ENCODE data around the gene ZNF831.

Gene ZNF831

DNA sequence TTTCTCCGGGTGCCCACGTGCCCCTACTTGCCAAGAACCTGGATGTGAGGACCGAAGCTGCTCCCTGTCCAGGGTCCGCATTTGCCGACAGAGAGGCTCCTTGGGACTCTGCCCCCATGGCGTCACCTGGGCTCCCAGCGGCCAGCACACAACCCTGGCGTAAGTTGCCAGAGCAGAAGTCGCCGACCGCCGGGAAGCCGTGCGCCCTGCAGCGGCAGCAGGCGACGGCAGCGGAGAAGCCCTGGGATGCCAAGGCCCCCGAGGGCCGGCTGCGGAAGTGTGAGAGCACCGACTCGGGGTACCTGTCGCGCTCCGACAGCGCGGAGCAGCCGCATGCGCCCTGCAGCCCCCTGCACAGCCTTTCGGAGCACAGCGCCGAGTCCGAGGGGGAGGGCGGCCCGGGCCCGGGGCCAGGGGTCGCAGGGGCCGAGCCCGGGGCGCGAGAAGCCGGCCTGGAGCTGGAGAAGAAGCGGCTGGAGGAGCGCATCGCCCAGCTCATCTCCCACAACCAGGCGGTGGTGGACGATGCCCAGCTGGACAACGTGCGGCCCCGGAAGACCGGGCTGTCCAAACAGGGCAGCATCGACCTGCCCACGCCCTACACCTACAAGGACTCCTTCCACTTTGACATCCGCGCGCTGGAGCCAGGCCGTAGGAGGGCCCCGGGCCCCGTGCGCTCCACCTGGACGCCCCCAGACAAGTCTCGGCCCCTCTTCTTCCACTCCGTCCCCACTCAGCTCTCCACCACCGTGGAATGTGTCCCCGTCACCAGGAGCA lies 28.3 kb downstream of the ZNF831 start:
- H3K4me1 ChIP-seq (ENCODE audit: control insufficient read depth in 1 of 2, insufficient read depth in 1 of 2, low read depth in 1 of 2, low read length in 1 of 2): no peaks in the 10 kb centered on the region
- no peak overlapping the region for H3K27ac ChIP-seq
- no peaks in the 10 kb centered on the region for H3K9me3 ChIP-seq
- H3K36me3 ChIP-seq: no peaks in the 10 kb centered on the region
- no peak overlapping the region for H3K4me3 ChIP-seq (ENCODE audit: low read depth in 1 of 2, low read length in 1 of 2)
- TF ChIP-seq, protein P1, sequence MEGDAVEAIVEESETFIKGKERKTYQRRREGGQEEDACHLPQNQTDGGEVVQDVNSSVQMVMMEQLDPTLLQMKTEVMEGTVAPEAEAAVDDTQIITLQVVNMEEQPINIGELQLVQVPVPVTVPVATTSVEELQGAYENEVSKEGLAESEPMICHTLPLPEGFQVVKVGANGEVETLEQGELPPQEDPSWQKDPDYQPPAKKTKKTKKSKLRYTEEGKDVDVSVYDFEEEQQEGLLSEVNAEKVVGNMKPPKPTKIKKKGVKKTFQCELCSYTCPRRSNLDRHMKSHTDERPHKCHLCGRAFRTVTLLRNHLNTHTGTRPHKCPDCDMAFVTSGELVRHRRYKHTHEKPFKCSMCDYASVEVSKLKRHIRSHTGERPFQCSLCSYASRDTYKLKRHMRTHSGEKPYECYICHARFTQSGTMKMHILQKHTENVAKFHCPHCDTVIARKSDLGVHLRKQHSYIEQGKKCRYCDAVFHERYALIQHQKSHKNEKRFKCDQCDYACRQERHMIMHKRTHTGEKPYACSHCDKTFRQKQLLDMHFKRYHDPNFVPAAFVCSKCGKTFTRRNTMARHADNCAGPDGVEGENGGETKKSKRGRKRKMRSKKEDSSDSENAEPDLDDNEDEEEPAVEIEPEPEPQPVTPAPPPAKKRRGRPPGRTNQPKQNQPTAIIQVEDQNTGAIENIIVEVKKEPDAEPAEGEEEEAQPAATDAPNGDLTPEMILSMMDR (IDR thresholded peaks at IDR 0.05): no peak
- peaks cover 4% of the 10 kb centered on the region for H3K27me3 ChIP-seq

DNA sequence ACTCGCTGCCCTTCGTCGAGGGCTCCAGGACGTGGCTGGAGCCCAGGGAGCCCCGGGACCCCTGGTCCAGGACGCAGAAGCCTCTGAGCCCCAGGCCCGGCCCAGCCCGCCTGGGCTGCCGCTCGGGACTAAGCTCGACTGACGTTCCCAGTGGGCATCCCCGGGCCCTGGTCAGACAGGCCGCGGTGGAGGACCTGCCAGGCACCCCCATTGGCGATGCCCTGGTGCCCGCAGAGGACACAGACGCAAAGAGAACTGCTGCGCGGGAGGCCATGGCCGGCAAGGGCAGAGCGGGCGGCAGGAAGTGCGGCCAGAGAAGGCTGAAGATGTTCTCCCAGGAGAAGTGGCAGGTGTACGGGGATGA lies 28.9 kb downstream of the ZNF831 start:
- Histone ChIP-seq H3K4me3 (ENCODE audit: low read depth in 1 of 2, low read length in 1 of 2) (no peak overlapping the region), H3K4me1 (ENCODE audit: control insufficient read depth in 1 of 2, insufficient read depth in 1 of 2, low read depth in 1 of 2, low read length in 1 of 2) (no peaks in the 10 kb centered on the region), H3K27ac (no peak overlapping the region), H3K9me3 (no peaks in the 10 kb centered on the region), H3K36me3 (no peaks in the 10 kb centered on the region), H3K27me3 (peaks cover 4% of the 10 kb centered on the region)
- TF ChIP-seq, protein P1 (IDR thresholded peaks at IDR 0.05): no peak

DNA sequence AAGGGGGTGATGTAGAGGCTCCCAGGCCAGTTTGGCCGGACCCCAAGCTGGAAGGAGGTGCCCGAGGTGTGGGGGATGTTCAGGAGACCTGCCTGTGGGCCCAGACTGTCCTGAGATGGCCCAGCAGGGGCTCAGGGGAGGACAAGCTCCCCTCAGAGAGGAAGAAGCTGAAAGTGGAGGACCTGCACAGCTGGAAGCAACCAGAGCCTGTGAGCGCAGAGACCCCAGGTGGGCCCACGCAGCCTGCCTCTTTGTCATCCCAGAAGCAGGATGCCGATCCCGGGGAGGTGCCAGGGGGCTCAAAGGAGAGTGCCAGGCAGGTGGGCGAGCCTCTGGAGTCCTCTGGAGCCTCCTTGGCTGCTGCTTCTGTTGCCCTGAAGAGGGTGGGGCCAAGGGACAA lies 29.7 kb downstream of the ZNF831 start:
- H3K4me1 ChIP-seq (ENCODE audit: control insufficient read depth in 1 of 2, insufficient read depth in 1 of 2, low read depth in 1 of 2, low read length in 1 of 2): no peaks in the 10 kb centered on the region
- H3K36me3 ChIP-seq: no peaks in the 10 kb centered on the region
- TF ChIP-seq, protein P1 (IDR thresholded peaks at IDR 0.05): no peak
- no peak overlapping the region for H3K27ac ChIP-seq
- H3K4me3 ChIP-seq (ENCODE audit: low read depth in 1 of 2, low read length in 1 of 2): no peak overlapping the region
- no peaks in the 10 kb centered on the region for H3K9me3 ChIP-seq
- H3K27me3 ChIP-seq: peaks cover 4% of the 10 kb centered on the region

DNA sequence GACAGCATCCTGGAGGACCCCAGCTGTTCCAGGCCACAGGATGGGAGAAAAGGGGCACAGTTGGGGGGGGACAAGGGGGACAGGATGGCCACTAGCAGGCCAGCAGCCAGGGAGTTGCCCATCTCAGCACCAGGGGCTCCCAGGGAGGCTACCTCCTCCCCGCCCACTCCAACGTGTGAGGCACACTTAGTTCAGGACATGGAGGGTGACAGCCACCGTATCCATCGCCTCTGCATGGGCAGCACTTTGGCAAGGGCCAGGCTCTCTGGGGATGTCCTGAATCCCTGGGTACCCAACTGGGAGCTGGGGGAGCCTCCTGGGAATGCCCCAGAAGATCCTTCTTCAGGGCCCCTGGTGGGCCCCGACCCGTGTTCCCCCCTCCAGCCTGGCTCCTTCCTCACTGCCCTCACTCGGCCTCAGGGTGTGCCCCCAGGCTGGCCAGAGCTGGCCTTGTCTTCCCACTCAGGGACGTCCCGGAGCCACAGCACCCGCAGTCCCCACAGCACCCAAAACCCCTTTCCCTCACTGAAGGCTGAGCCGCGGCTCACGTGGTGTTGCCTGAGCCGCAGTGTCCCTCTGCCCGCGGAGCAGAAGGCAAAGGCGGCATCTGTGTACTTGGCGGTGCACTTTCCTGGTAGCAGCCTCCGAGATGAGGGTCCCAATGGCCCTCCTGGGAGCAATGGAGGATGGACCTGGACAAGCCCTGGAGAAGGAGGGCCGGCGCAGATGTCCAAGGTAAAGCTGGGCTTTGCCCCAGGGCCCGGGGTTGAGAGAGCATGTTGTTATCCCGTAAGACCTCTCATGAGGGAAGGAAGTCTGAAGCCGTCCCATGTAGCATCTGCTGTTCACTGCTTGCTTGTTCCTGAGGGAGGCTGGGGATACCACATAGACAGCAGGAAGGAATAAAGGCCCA lies 30.7 kb downstream of the ZNF831 start:
- peaks cover 4% of the 10 kb centered on the region for H3K27me3 ChIP-seq

DNA sequence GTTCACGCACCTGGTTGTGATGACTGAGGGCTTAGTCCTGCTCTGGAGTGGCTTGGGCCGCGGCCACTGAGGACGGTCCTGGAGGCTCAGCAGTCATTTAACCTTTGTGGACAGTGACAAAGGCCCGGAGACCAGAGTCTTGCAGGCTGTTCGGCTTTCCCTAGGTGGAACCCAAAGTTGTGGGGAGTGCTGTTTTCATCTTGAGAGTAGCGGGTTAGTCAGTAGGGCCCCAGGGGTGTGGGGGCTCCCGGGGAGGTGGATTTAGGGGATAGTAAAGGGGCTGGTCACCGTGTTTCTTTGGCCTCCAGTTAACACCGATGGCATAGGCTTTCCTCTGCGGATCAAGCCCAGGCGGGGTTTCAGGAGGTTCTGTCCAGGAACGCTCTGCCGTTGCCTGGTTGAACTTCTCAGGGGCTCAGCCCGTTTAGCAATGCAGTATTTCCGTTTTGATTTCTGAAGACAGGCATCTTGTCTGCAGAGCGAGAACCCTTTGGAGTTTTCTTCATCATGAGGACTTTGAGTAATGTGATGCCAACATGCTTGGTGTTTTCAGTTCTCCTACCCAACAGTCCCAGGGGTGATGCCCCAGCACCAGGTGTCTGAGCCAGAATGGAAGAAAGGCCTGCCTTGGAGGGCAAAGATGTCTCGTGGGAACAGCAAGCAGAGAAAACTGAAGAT lies 31.8 kb downstream of the ZNF831 start:
- Histone ChIP-seq H3K9me3 (no peaks in the 10 kb centered on the region), H3K27me3 (peaks cover 4% of the 10 kb centered on the region), H3K27ac (no peak overlapping the region), H3K36me3 (no peaks in the 10 kb centered on the region), H3K4me3 (ENCODE audit: low read depth in 1 of 2, low read length in 1 of 2) (no peak overlapping the region), H3K4me1 (ENCODE audit: control insufficient read depth in 1 of 2, insufficient read depth in 1 of 2, low read depth in 1 of 2, low read length in 1 of 2) (no peaks in the 10 kb centered on the region)
- TF ChIP-seq, protein P1 (IDR thresholded peaks at IDR 0.05): no peak

More for the DNA sequence above, 30.7 kb downstream of the ZNF831 start:
- Histone ChIP-seq H3K36me3 (no peaks in the 10 kb centered on the region), H3K27ac (no peak overlapping the region), H3K4me3 (ENCODE audit: low read depth in 1 of 2, low read length in 1 of 2) (no peak overlapping the region), H3K4me1 (ENCODE audit: control insufficient read depth in 1 of 2, insufficient read depth in 1 of 2, low read depth in 1 of 2, low read length in 1 of 2) (no peaks in the 10 kb centered on the region), H3K9me3 (no peaks in the 10 kb centered on the region)
- TF ChIP-seq, protein P1 (IDR thresholded peaks at IDR 0.05): no peak
